Stimulated activated CD4-positive, alpha-beta T cell treated with anti-CD3 and anti-CD28 coated beads, Interleukin-12 subunit alpha, Interleukin-12 subunit beta, amount 100 ng/mL, for 24 hours (primary cell): ENCODE measurements around the gene ABCC4.

Experiments
- DNase-seq, 2 experiments: peaks; one replicate each; pipeline ENCODE4 v3.0.0-alpha.2; 2020; ENCODE audit warnings: low read depth in 2 of 2

Gene ABCC4

GRCh38 chr13:95115525-95115924, 185.7 kb downstream of the ABCC4 start:
- no peak for DNase-seq

DNA sequence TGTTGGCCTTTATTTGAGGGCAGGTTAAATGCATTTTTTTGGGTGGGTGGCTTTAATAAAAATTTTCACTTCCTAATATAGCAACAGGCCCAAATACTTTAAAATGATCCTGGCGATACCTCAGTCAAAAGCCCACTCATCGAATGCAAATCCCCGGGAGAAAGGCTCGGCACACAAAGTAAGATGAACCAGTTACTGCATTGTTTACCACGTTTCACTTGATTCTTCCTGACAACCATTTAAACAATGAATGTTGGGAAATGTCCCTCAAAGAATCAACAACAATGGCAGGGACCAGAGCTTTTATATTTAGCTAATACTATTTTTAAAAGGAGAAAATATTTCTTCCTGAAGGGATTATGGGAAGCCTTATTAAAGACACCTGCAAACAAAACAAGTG, 187.7 kb downstream of the ABCC4 start:
- DNase-seq: no peak

DNA sequence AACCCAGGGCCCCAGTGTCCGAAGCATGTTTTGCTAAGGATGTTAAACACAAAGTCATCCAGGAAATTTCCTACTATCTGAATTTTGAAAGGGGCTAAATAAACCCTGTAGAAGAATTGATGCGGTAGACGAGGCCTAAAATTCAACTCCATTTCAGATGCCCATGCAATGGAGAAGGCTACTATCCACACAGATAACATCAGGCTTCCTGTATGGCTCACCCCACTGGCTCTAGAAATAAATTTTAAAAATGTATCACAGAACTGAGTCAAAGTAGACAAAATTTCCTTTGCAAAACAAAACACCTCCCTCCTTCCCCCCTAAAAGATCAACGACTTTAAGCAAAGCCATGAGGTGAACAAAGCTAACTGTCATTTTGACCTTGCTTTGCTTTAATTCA, 188.4 kb downstream of the ABCC4 start:
- DNase-seq: no peak

DNA sequence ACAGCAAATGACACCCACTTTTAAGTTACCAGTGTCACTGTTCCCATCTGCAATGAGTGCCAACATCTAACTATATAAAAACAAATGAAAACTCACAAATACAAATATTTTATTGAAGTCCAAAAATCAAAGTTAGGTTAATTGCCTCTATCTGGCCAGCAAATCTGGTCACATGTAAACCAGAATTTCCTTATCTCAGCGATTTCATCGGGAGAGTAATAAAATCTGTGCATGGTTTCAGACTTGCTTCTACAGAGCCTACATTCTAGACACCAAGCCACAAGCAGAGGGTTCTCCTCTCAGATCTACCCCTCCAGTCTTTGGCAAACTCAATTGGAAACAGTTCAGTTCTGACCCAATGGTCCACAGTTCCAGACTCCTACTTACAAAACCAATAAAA, 189.6 kb downstream of the ABCC4 start:
- DNase-seq: no peak

DNA sequence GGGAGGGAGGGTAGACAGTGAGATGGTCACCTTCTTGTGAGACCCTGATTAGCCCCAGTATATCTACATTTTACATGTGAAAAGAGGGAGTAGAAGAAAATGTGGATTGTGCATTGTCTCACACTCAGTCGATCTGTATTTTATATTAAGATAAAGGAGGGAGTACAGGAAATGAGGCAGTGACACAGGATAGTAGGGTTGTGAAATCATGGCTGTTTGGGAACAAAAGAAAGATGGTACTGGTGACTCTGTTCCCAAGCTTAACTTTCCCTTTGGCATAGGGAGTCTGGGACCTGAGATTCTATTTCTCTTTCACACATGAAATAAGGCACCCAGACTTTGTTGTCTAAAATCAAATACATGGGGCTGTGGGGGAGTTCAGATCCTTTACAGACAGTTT, 194.7 kb downstream of the ABCC4 start:
- DNase-seq: no peak

DNA sequence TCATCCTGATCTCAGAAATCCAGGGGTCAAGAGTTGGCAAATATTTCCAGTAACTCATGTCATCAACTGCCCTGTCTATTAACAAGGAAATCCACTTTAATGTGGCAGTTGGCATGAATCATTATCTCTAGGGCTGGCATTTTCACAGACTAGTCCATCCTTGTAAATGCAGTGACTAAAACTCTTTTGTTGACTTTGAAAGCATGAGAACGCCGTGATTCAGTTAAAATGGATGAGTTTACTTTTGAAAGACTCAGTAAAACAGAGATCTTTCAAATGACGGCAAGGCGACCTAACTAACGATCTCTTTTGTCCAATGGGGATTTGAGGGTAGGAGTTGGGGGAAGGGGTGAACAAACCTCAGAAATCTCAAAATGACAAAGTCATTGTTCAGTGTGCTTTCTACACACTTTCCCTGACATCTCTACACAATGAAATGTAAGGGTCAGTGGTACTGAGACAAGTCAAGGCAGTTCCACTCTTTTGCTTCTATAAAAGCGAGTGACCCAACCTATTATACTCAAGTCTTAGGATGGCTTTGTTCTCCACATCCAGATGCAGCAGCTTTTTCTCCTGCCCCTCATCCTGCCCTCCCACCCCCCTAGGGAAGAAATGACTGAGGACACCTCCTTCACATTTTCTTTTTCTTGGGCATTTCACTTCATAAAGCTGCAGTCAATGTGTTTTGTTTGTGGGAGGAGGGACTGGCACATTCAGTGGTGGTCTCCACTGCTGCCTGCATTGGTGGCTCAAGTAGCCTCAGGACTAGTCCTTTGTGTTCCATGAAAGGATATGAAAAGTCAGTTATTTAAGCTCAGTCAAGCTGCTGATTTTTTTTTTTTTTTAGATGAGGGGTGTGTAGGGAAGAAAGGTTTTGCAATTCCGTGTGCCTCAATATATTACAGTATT, 200.5 kb downstream of the ABCC4 start:
- DNase-seq: no peak

GRCh38 chr13:95099541-95099940, 201.7 kb downstream of the ABCC4 start:
- DNase-seq: no peak

GRCh38 chr13:95098916-95099315, 202.3 kb downstream of the ABCC4 start:
- DNase-seq: no peak

- DNase-seq: no peak
Measured at GRCh38 chr13:95091755-95092154, 209.5 kb downstream of the ABCC4 start.

GRCh38 chr13:95087746-95088305, 213.4 kb downstream of the ABCC4 start:
- no peak for DNase-seq

GRCh38 chr13:95086761-95087160, 214.5 kb downstream of the ABCC4 start:
- no peak for DNase-seq

DNA sequence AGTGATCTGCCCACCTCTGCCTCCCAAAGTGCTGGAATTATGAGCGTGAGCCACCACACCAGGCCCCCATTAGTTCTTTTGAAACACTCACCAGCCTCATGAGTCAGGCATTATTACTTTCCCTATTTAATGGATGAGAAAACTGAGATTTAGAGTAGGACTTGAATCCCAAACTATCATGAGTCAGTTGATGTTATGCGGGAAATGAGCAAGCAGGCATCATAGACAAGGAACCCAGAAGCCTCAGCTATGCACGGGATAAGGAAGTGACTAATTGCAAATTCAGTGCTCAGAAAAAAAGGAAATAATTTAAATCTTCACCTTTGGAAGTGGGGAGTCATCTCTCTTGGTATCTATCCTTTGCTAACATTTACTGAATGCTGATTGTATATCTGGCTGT, 217.5 kb downstream of the ABCC4 start:
- DNase-seq: no peak

GRCh38 chr13:95083066-95083465, 218.2 kb downstream of the ABCC4 start:
- DNase-seq: no peak

DNA sequence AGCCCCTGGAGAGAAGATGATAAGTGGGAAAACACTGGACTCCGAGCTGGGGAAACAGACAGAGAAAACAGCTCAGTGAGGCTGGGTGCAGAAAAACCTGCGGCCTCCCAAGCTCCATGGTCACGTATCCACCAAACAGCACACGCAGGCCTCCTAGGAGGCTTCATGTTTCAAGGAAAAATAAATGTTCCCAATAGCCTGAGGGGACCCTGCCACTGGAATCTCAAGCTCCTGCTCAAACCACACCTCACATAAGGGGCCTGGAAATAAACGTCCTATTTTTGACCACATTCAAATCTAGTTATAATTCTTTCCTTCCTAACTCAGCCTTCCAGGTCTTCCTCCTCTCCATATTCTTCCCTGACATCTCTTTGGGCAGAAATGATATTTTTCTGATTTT, 225.7 kb downstream of the ABCC4 start:
- no peak for DNase-seq

DNA sequence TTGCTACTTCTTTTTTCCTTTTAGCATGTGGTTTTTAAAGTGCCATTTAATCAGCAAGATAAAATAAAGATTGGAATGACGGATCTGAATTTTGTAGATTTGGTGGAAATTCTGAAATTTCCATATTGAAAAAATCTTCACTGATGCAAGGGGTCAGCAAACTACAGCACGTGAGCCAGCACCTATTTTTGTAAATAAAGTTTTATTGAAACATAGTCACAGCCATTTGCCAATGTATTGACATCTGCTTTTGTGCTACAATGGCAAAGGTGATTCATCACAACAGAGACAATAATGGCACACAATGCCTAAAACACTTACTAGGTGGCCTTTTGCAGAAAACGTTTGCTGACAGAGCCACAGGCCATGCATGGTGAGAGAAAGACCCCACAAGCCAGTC, 226.4 kb downstream of the ABCC4 start:
- no peak for DNase-seq

DNA sequence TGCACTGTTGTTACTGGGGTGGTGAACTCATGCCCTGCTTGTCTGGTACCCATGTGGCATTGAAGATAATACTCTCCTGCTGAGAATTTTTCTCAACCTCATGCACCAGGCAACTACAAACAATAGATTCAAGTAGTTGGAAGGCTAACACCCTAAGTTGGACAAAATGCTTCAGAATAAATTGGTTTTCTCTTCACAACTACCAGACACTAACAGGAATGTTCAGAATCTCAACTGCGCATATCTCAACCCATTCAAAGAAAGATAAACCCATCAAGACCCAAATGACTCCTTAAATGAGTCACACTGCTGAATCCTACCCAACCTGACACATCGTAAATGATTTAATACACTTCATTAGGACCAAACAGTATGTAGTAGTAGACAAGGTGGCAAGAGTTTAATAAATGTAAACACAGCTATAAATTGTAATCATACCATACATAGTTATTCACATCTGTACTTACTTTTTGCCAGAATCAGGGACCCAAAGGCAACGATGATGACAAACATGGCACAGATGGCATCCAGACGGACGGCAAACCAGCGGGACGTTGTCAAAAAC, 227.4 kb downstream of the ABCC4 start:
- DNase-seq: no peak

- DNase-seq: no peak
Measured at GRCh38 chr13:95067303-95067702, 233.9 kb downstream of the ABCC4 start.

- DNase-seq: no peak
Measured at GRCh38 chr13:95060014-95060519, 241.2 kb downstream of the ABCC4 start.

GRCh38 chr13:95059306-95059705, 241.9 kb downstream of the ABCC4 start:
- no peak for DNase-seq

DNA sequence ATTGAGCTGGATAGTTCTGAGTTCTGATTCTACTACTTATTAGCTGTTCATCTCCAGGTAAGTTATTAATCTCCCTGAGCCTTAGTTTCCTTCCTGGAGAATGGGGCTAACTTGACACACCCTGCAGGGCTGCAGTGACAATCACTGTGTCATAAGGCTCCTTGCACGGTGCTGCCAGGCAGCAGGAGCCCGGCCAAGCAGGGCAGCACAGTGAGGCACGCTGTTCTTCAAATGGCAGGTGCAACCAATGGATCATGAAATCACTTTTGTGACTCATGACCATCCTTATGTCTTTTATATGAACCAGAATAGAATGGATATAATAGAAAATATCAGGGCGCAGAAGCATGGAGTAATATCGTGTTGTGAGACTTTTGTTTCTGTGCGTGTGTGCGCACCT, 242.6 kb downstream of the ABCC4 start:
- DNase-seq: no peak

DNA sequence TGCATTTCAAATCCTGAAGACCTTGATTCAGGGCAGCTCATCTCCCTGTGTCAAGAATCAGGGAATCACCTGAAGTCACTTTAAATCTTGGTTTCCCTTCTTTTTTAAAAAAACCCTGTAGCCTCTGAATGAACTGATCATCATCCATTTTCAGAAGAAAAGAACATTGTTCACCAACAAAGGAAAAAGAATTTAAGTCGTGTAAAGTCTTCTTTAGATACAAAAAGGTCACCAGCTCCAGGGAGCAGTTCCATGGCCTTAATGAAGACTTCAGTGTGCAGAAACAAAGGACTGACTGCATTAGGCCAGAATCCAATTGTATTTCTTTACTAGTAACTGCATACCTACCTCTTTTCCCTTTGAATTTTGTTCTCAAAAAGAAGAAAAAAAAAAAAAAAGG, 245.0 kb downstream of the ABCC4 start:
- DNase-seq: no peak

DNA sequence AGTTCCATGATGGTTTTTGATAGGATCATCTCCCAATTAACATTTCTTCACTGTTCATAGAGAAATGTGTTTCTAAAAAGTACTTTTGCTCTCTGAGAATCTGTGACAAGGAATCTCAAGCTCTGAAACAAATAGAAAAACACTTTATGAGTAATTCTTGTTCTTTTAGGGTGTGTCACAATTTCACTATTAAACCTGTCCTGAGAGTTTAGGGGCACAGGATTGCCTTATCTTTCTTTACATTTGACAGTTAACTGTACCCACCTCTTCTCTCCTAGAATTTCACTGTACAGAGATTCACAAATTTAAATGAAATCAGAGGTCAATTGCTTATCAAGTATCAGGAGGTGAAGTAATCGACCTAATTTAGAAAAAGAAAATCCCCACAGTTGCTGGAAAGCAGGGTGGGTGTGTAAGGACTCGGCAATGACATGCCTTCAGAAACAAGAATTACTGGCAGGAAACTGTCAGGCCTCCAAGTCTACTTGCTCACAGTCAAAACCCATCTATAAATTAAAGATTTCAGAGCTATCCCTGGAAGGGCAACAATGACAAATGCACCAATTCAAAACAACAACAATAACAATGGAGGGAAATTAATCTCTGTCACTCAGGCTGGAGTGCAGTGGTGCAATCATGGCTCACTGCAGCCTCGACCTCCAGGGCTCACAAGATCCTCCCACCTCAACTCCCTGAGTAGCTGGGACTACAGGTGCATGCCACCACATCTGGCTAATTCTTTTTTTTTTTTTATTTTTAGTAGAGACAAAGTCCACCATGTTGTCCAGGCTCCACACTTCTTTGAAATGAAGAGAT, 250.2 kb downstream of the ABCC4 start:
- DNase-seq: no peak
